LNCaP clone FGC (cell line): ENCODE measurements around the gene EML1.

ENCODE experiments used
- DNase-seq: peaks from one replicate; pipeline ENCODE4 v3.0.0-alpha.2; 2011; ENCODE audit warnings: low read depth
- H3K4me3 ChIP-seq: 2 replicates; pipeline ENCODE4 v1.5.1; 2011; ENCODE audit warnings: mild to moderate bottlenecking, low read depth, low read length, control low read depth
- TF ChIP-seq, protein P1 (sequence below): IDR thresholded peaks from 2 replicates; pipeline ENCODE4 v1.5.1; 2012; ENCODE audit warnings: mild to moderate bottlenecking; ENCODE audit not compliant: control insufficient read depth, insufficient read depth; ENCODE audit errors: extremely low read depth

The EML1 gene

DNA sequence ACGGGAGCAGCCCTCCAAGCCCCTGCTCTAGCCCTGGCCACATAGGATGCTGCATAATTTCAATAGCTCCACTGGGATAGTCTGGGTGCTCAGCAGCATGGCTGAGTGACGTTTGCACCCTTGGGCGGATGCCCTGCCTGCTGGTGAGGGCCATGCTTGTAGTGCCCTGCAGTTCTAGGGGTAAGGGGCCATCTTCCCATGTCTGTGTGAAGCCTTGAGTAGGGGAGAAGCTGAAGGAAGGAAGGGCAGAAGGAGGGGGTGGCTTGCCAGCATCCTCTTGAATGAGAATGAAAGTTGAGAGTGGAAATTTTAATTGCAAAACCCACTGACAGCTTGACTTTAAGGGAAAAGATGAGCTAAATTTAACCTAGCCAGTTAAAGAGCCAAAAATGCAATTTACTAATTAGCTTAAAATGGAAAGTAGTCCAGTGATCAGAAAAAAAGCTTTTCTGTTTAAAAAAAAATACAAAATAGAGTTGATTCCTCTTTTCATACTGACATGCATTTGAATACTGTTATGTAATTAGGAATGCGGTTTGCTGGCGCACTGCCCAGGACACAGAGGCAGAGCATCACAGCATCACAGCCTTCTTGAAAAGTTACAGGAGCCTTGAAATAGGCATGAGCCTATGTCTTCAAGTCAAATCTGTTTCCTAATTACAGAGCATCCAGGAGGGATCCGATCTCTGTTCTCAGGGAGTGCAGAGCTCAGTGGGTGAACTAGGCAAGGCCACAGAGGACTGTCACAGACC, 18.5 kb upstream of the EML1 start:
- H3K4me3 ChIP-seq = no peak overlapping the region
- TF ChIP-seq, protein P1, sequence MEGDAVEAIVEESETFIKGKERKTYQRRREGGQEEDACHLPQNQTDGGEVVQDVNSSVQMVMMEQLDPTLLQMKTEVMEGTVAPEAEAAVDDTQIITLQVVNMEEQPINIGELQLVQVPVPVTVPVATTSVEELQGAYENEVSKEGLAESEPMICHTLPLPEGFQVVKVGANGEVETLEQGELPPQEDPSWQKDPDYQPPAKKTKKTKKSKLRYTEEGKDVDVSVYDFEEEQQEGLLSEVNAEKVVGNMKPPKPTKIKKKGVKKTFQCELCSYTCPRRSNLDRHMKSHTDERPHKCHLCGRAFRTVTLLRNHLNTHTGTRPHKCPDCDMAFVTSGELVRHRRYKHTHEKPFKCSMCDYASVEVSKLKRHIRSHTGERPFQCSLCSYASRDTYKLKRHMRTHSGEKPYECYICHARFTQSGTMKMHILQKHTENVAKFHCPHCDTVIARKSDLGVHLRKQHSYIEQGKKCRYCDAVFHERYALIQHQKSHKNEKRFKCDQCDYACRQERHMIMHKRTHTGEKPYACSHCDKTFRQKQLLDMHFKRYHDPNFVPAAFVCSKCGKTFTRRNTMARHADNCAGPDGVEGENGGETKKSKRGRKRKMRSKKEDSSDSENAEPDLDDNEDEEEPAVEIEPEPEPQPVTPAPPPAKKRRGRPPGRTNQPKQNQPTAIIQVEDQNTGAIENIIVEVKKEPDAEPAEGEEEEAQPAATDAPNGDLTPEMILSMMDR = no peak
- DNase-seq = no peak

DNA sequence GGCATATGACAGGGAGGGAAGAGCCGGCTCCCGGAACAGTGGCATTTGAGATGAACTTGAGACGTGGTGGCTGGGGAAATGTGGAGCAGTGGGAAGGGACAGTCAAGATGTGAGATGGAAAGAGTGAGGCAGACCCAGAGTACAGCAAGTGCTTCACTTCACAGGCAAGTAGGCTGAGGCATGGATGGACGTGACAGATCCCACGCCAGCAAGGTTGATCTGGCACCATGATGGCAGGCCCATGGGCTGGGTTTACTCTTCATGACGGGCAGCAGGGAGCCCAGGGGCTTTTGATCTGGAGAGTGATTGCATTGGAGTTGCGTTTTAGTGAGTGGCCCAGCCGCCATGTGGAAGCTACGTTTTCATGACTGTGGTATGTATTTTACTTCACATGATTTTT, 17.9 kb upstream of the EML1 start:
- DNase-seq = no peak
- TF ChIP-seq, protein P1 = no peak
- no peak overlapping the region for H3K4me3 ChIP-seq

DNA sequence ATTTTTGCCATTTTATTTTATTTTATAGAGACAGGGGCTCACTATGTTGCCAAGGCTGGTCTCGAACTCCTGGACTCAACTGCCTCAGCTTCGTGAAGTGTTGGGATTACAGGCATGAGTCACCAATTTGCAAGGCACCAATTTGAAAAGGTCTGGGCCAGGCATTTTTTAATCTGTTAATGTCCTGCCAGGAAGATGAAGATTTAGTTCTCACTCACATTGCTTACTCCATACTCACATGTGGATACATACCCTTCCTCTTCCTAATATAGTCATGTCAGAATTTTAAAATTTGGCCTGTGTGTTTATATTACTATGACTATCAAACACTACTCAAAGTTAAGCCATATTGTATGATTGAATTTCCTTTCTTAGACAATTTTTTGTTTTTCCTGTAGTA, 15.3 kb upstream of the EML1 start:
- DNase-seq = no peak
- H3K4me3 ChIP-seq = no peak overlapping the region
- TF ChIP-seq, protein P1 = no peak

DNA sequence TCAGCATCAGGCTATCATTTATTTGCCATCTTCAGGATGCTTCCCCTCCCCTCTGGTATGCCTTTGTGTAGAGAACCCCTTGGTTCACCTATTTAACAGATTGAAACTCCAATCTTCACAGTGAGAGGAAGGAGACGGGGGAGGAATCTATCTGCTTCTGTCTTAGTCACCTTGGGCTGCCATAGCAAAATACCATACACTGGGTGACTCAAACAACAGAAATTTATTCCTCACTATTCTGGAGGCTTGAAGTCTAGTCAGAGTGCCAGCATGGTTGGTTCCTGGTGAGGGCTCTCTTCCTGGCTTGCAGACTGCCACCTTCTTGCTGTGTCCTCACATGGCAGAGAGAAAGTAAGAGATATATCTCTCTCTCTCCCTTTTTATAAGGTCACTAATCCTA, 13.5 kb upstream of the EML1 start:
- no peak overlapping the region for H3K4me3 ChIP-seq
- TF ChIP-seq, protein P1 = no peak
- no peak for DNase-seq

DNA sequence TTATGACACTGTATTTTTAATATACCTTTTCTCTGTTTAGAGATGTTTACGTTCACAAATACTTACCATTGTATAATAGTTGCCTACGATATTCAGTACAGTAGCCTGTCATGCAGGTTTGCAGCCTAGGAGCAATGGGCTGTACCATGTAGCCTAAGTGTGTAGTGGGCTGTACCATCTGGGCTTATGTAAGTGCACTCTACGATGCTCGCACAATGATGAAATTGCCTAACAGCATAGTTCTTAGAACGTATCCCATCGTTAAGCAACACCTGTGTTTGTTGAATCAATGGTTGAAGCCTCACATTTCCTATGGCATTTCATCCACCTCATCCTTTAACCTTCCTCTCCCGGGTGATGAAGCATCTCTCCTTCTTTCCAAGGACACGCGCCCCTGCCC, 12.5 kb upstream of the EML1 start:
- no peak for DNase-seq
- TF ChIP-seq, protein P1 = no peak

DNA sequence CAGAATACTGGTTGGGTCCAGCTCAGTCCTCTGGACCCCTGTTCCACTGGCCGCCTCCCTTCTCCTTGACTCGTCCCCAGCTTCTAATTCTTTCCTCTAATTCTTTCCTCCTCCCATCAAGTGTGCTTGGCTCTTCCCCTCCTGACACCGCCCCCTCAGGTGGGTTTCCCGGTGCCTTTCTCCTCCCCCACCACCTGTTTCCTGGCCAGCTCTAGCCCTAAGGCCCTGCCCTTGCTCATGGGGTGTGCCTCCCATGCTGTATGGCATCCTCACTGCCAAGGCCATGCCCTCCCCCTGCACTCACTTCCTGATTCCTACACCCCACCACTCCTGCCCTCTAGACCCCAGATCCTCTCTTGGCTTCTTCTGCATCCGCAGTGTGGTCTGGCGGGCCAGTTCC, 12.1 kb upstream of the EML1 start:
- H3K4me3 ChIP-seq = no peak overlapping the region
- DNase-seq = no peak
- TF ChIP-seq, protein P1 = no peak

More for the DNA sequence above, 12.5 kb upstream of the EML1 start:
- H3K4me3 ChIP-seq = no peak overlapping the region
